GM12878 (cell line): ENCODE results near the gene STXBP3. TPM values are rescaled to one million over a fixed set of nuclear protein-coding genes. Genes with fewer than 3 reads are reported as not detected.

Experiments
- ATAC-seq: fragments of 200-7000 bp; cut with Tn5 transposase; 3 replicates; pipeline ENCODE4 v1.9.1; 2020; ENCODE audit warnings: mild to moderate bottlenecking, moderate library complexity
- BruUV-seq: library from RNA; stranded (reverse); fragments of 400-500 nt; replicated peaks from 2 replicates; lab custom pipeline; 2021; lab: Mats Ljungman, UMichigan
- CTCF ChIA-PET: fragments of 300-600 bp; sonication (Branson Sonifier 250); formaldehyde crosslinking; extraction: SDS; loops from one replicate; lab custom pipeline; 2021; ENCODE audit warnings: inconsistent platforms; lab: Yijun Ruan, JAX
- POLR2A ChIA-PET: fragments of 350-600 bp; formaldehyde crosslinking; extraction: SDS; loops from one replicate; lab custom pipeline; 2021; ENCODE audit warnings: inconsistent platforms; lab: Charles Lee
- RAD21 ChIA-PET: fragments of 300-600 bp; sonication (Branson Sonifier 250); formaldehyde crosslinking; loops from one replicate; lab custom pipeline; 2023; ENCODE audit warnings: antibody characterized with exemption; ENCODE audit not compliant: unreplicated experiment; lab: Charles Lee
- SMC1A ChIA-PET: fragments of 300-600 bp; sonication (Branson Sonifier 250); formaldehyde crosslinking; loops from one replicate; lab custom pipeline; 2023; ENCODE audit not compliant: unreplicated experiment, uncharacterized antibody; lab: Charles Lee
- DNase-seq: peaks from one replicate; pipeline ENCODE4 v3.0.0-alpha.2; 2011; ENCODE audit warnings: low read depth, low spot score
- FAIRE-seq: peaks from 3 replicates; lab custom pipeline; 2011; peaks lifted over from hg19 to GRCh38; lab: Jason Lieb, UNC
- H2AFZ ChIP-seq: 2 replicates; pipeline ENCODE4 v1.6.0; 2011; ENCODE audit warnings: low read depth, low read length, control low read depth; ENCODE audit not compliant: control insufficient read depth
- H3K27ac ChIP-seq: 2 replicates; pipeline ENCODE4 v1.5.1; 2011; ENCODE audit warnings: control low read depth; ENCODE audit not compliant: control insufficient read depth, insufficient read depth
- H3K27me3 ChIP-seq, 2 experiments: replicated peaks in 1 of 2; 2 replicates each; pipeline versions ENCODE4 v1.6.0 to v1.6.1; 2011; ENCODE audit warnings: low read length in 1 of 2; ENCODE audit not compliant: control insufficient read depth in 2 of 2, insufficient read depth in 2 of 2
- H3K36me3 ChIP-seq, 2 experiments: 2 replicates each; pipeline ENCODE4 v1.5.1; 2011; ENCODE audit warnings: low read length in 1 of 2; ENCODE audit not compliant: control insufficient read depth in 2 of 2, insufficient read depth in 2 of 2
- H3K4me1 ChIP-seq: 2 replicates; pipeline ENCODE4 v1.6.1; 2011; ENCODE audit warnings: mild to moderate bottlenecking, low read length, moderate library complexity, mixed read lengths; ENCODE audit not compliant: control insufficient read depth, insufficient read depth
- H3K4me2 ChIP-seq: 2 replicates; pipeline ENCODE4 v1.6.0; 2011; ENCODE audit warnings: control low read depth; ENCODE audit not compliant: control insufficient read depth, insufficient read depth
- H3K4me3 ChIP-seq: fragments of 200-600 bp; sonication (generic); 2 replicates; pipeline ENCODE4 v1.5.1; 2016
- H3K79me2 ChIP-seq: 2 replicates; pipeline ENCODE4 v1.6.0; 2011; ENCODE audit warnings: low read length; ENCODE audit not compliant: control insufficient read depth, insufficient read depth
- H3K9ac ChIP-seq: 2 replicates; pipeline ENCODE4 v1.8.0; 2011; ENCODE audit warnings: low read length, control low read depth, mixed read lengths; ENCODE audit not compliant: control insufficient read depth, insufficient read depth
- H3K9me3 ChIP-seq: replicated peaks from 3 replicates; pipeline ENCODE4 v1.5.1; 2011; ENCODE audit warnings: mild to moderate bottlenecking, low read length; ENCODE audit not compliant: control insufficient read depth, insufficient read depth
- H4K20me1 ChIP-seq: 2 replicates; pipeline ENCODE4 v1.6.0; 2011; ENCODE audit not compliant: control insufficient read depth, insufficient read depth
- BMI1 ChIP-seq: fragments of 450-650 bp; IDR thresholded peaks from 2 replicates; pipeline ENCODE4 v1.6.1; 2016; ENCODE audit warnings: mild to moderate bottlenecking, moderate library complexity, borderline replicate concordance
- EGR1 ChIP-seq, 2 experiments: IDR thresholded peaks; 1 replicate in 1 of 2; 2 replicates in 1 of 2; pipeline ENCODE4 v1.6.1; 2011 to 2012; ENCODE audit warnings: low read depth in 2 of 2, low read length in 2 of 2, borderline replicate concordance in 1 of 2, mild to moderate bottlenecking in 1 of 2, moderate library complexity in 1 of 2
- KAT2A ChIP-seq: conservative IDR thresholded peaks from 2 replicates; pipeline ENCODE4 v1.6.1; 2011; ENCODE audit warnings: low read depth, low read length; ENCODE audit not compliant: control insufficient read depth
- NR2C1 ChIP-seq: fragments of 450-650 bp; IDR thresholded peaks from 2 replicates; pipeline ENCODE4 v1.6.1; 2017; ENCODE audit warnings: antibody characterized with exemption, mild to moderate bottlenecking, moderate library complexity
- RAD51 ChIP-seq: fragments of 450-650 bp; IDR thresholded peaks from 2 replicates; pipeline ENCODE4 v1.6.1; 2016; ENCODE audit warnings: moderate library complexity, mild to moderate bottlenecking, inconsistent platforms
- WGBS: methylation state at CpG from one replicate; pipeline ENCODE4 v1.1.6; 2016; ENCODE audit warnings: low lambda C conversion rate; ENCODE audit not compliant: insufficient replicate concordance, insufficient coverage; ENCODE audit errors: missing lambda C conversion rate; 5-methylcytosine and 5-hydroxymethylcytosine counted together
- in situ Hi-C: fragments of 300-500 bp; cut with MboI; formaldehyde crosslinking; loops from 9 replicates; pipeline ENCODE4 v1.14.3; 2018; ENCODE audit warnings: mixed read lengths
- intact Hi-C: fragments of 100-400 bp; cut with micrococcal nuclease; formaldehyde crosslinking; loops from one replicate; pipeline ENCODE4 v1.14.2; 2022; ENCODE audit not compliant: unreplicated experiment
- polyA plus RNA-seq, 11 experiments: library from polyadenylated mRNA; depleted of rRNA in 4 of 11; unstranded in 6 of 11; stranded (reverse) in 5 of 11; fragments of >200 nt; fragmentation: Nextera tagmentation in 4 of 11; fragmentation: Illumina TruSeq in 1 of 11; extraction: Ambion mirVana in 4 of 11; extraction: Trizol in 1 of 11; gene quantifications; 1 replicate in 1 of 11; 2 replicates in 10 of 11; pipeline versions ENCODE4 v1.2.1 to v1.2.3, GENCODE V29; 2011 to 2016; ENCODE audit warnings: inconsistent platforms in 2 of 11, missing spikeins in 2 of 11, low read depth in 1 of 11
- total RNA-seq, 4 experiments: library from RNA; depleted of rRNA in 3 of 4; stranded (reverse); fragments of >200 nt in 3 of 4; fragmentation: Illumina TruSeq in 1 of 4; extraction: Trizol in 1 of 4; gene quantifications; 2 replicates each; pipeline versions ENCODE4 v1.2.1 to v1.2.3, GENCODE V29; 2013 to 2021
- TF ChIP-seq, protein P1 (sequence below): IDR thresholded peaks from 2 replicates; pipeline ENCODE4 v1.6.1; 2012; ENCODE audit warnings: low read length, inconsistent platforms
- TF ChIP-seq, protein P2 (sequence below): fragments of 450-650 bp; formaldehyde crosslinking; IDR thresholded peaks from 2 replicates; pipeline ENCODE4 v1.4.0; 2022; ENCODE audit warnings: mild to moderate bottlenecking, moderate library complexity

Gene STXBP3
- total and polyA plus RNA-seq, 10 of the 15 experiments (the other 5 are each of a cell fraction or from before 2014, with no cell fraction given), result 19.6 to 35.1 (median 27.3) TPM

DNA sequence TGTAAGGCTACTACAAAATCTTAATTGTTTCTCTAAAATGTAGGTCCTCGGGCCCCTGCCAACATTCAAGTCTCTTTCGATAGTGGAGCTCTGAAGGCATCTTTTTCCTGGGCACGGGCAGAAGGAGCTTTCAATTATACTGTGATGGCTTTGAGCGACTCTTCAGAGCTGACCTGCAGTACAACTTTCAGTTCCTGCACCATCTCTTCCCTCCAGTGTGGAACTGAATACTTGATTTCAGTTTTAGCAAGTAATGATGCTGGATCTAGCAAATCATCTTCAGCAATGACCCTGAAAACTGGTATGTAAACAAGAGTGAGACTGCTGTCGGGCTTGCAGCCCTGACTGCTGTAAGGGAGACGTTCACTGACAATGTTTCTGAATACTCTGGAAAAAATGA is 24.2 kb upstream of the STXBP3 start:
- WGBS, result 59% methylated on average over 6 of the region's 6 CpGs
- in situ Hi-C loops, result no loop called here
- Histone ChIP-seq H3K4me2 (peak overlapping the region; percentile 13; the same call in 1 of the 2 replicates), H3K4me1 (no peaks in the 10 kb centered on the region), H3K27ac (no peak overlapping the region), H3K36me3 (no peaks in the 10 kb centered on the region), H3K9me3 (no peaks in the 10 kb centered on the region), H3K9ac (no peak overlapping the region), H3K79me2 (no peaks in the 10 kb centered on the region), H2AFZ (no peak overlapping the region), H4K20me1 (no peaks in the 10 kb centered on the region), H3K27me3 (peaks cover 0 to 4% of the 10 kb centered on the region in 2 experiments; a peak in 2 of 4 replicates), H3K4me3 (no peak overlapping the region)
- DNase-seq (no peak), ATAC-seq (peak; percentile 63), FAIRE-seq (peak; percentile 66)
- ChIA-PET POLR2A (no interaction called here), RAD21 (no interaction called here), SMC1A (interaction anchor here (0.7 kb wide), 1 partner anchor 83 kb away, joined by 3 read pairs; no protein-coding TSS in a partner anchor), CTCF (interaction anchor here (0.9 to 1.1 kb wide), 2 partner anchors 12 to 18 kb away, joined by 3 read pairs; no protein-coding TSS in a partner anchor)
- BruUV-seq, result no TSS peak
- intact Hi-C loops, result no loop called here
- TF ChIP-seq EGR1 (IDR thresholded peaks at IDR 0.05; ENCODE audit: borderline replicate concordance in 1 of 2, low read depth in 2 of 2, low read length in 2 of 2), result no peak
- TF ChIP-seq NR2C1, result no peak
- TF ChIP-seq, protein P1, sequence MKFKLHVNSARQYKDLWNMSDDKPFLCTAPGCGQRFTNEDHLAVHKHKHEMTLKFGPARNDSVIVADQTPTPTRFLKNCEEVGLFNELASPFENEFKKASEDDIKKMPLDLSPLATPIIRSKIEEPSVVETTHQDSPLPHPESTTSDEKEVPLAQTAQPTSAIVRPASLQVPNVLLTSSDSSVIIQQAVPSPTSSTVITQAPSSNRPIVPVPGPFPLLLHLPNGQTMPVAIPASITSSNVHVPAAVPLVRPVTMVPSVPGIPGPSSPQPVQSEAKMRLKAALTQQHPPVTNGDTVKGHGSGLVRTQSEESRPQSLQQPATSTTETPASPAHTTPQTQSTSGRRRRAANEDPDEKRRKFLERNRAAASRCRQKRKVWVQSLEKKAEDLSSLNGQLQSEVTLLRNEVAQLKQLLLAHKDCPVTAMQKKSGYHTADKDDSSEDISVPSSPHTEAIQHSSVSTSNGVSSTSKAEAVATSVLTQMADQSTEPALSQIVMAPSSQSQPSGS, result no peak
- no peak for TF ChIP-seq BMI1
- TF ChIP-seq, protein P2, sequence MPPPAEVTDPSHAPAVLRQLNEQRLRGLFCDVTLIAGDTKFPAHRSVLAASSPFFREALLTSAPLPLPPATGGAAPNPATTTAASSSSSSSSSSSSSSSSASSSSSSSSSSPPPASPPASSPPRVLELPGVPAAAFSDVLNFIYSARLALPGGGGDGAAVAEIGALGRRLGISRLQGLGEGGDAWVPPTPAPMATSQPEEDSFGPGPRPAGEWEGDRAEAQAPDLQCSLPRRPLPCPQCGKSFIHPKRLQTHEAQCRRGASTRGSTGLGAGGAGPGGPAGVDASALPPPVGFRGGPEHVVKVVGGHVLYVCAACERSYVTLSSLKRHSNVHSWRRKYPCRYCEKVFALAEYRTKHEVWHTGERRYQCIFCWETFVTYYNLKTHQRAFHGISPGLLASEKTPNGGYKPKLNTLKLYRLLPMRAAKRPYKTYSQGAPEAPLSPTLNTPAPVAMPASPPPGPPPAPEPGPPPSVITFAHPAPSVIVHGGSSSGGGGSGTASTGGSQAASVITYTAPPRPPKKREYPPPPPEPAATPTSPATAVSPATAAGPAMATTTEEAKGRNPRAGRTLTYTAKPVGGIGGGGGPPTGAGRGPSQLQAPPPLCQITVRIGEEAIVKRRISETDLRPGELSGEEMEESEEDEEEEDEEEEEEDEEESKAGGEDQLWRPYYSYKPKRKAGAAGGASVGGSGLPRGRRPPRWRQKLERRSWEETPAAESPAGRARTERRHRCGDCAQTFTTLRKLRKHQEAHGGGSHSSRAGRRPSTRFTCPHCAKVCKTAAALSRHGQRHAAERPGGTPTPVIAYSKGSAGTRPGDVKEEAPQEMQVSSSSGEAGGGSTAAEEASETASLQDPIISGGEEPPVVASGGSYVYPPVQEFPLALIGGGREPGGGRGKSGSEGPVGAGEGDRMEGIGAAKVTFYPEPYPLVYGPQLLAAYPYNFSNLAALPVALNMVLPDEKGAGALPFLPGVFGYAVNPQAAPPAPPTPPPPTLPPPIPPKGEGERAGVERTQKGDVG (CRISPR knock-in tag), result no peak
- no peak for TF ChIP-seq KAT2A
- no peak for TF ChIP-seq RAD51
- TF ChIP-seq, all 136 proteins: peak for 0
